ENCODE results near the gene SLC22A25.

DNA sequence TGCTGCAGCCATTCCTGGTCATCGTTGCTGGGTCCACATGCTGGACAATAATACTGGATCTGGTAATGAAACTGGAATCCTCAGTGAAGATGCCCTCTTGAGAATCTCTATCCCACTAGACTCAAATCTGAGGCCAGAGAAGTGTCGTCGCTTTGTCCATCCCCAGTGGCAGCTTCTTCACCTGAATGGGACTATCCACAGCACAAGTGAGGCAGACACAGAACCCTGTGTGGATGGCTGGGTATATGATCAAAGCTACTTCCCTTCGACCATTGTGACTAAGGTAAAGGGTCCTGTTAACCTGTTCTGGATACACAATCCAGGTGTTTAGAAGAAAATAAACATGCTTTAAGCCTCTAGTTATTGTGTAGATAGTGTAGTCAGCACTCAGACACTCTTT lies 46.9 kb upstream of the SLC22A25 start:
- TF ChIP-seq CTCF (optimal IDR thresholded peaks at IDR 0.05 in 1 of 3, IDR thresholded peaks at IDR 0.05 in 1 of 3, conservative IDR thresholded peaks at IDR 0.05 in 1 of 3; ENCODE audit: extremely low read depth in 1 of 3, insufficient read depth in 2 of 3, low read length in 3 of 3) (no peak), EZH2 (IDR thresholded peaks at IDR 0.05; ENCODE audit: low read length) (no peak)

All from keratinocyte (primary cell).